HUES64 (cell line): ENCODE results near the gene SLC35B2.
A peak's percentile ranks its signal among the peaks of the same experiment; 100 is the strongest.

Source experiments
- H3K27ac ChIP-seq: 2 replicates; pipeline ENCODE4 v1.7.0; 2013; ENCODE audit warnings: low read depth, low read length, inconsistent platforms
- H3K27me3 ChIP-seq: 2 replicates; pipeline ENCODE4 v1.6.1; 2013; ENCODE audit warnings: mild to moderate bottlenecking, low read length; ENCODE audit not compliant: insufficient read depth
- H3K36me3 ChIP-seq: 2 replicates; pipeline ENCODE4 v1.6.1; 2013; ENCODE audit warnings: mild to moderate bottlenecking, low read length; ENCODE audit not compliant: insufficient read depth
- H3K4me1 ChIP-seq: 2 replicates; pipeline ENCODE4 v1.6.1; 2013; ENCODE audit warnings: mild to moderate bottlenecking, low read length, moderate library complexity; ENCODE audit not compliant: insufficient read depth
- H3K4me3 ChIP-seq: 2 replicates; pipeline ENCODE4 v1.5.1; 2013; ENCODE audit warnings: mild to moderate bottlenecking, low read length, moderate library complexity
- H3K9ac ChIP-seq: 2 replicates; pipeline ENCODE4 v1.6.1; 2013; ENCODE audit warnings: mild to moderate bottlenecking, low read depth, low read length
- H3K9me3 ChIP-seq: 2 replicates; pipeline ENCODE4 v1.6.1; 2013; ENCODE audit warnings: low read depth, low read length; ENCODE audit not compliant: insufficient read depth
- WGBS: fragments of 150-250, 120-280 bp; methylation state at CpG from one replicate; pipeline ENCODE4 v1.1.7; 2013; ENCODE audit warnings: missing lambda C conversion rate; 5-methylcytosine and 5-hydroxymethylcytosine counted together

The SLC35B2 gene

GRCh38 chr6:44272529-44272928 lies 15.2 kb upstream of the SLC35B2 start:
- no peak overlapping the region for H3K27ac ChIP-seq
- H3K9me3 ChIP-seq: no peaks in the 10 kb centered on the region
- H3K4me3 ChIP-seq: no peak overlapping the region
- H3K36me3 ChIP-seq: no peaks in the 10 kb centered on the region
- 90% methylated on average over 3 of the region's 3 CpGs for WGBS
- H3K9ac ChIP-seq: no peak overlapping the region
- peaks cover 64% of the 10 kb centered on the region for H3K27me3 ChIP-seq
- peaks cover 13% of the 10 kb centered on the region for H3K4me1 ChIP-seq

GRCh38 chr6:44271914-44272313 lies 14.6 kb upstream of the SLC35B2 start:
- peaks cover 13% of the 10 kb centered on the region for H3K4me1 ChIP-seq
- no peak overlapping the region for H3K4me3 ChIP-seq
- WGBS: 73% methylated on average over 3 of the region's 3 CpGs
- no peaks in the 10 kb centered on the region for H3K9me3 ChIP-seq
- H3K27ac ChIP-seq: no peak overlapping the region
- no peak overlapping the region for H3K9ac ChIP-seq
- no peaks in the 10 kb centered on the region for H3K36me3 ChIP-seq
- H3K27me3 ChIP-seq: peaks cover 58% of the 10 kb centered on the region

- H3K4me3 ChIP-seq: peak overlapping the region; percentile 33; the same call in 1 of the 2 replicates
- no peaks in the 10 kb centered on the region for H3K9me3 ChIP-seq
- peaks cover 52% of the 10 kb centered on the region for H3K27me3 ChIP-seq
- no peak overlapping the region for H3K27ac ChIP-seq
- WGBS: 84% methylated on average over 6 of the region's 6 CpGs
- no peak overlapping the region for H3K9ac ChIP-seq
- peaks cover 13% of the 10 kb centered on the region for H3K4me1 ChIP-seq
- H3K36me3 ChIP-seq: no peaks in the 10 kb centered on the region
These were observed 14.0 kb upstream of the SLC35B2 start for GRCh38 chr6:44271406-44271723.

GRCh38 chr6:44270526-44271405 lies 13.4 kb upstream of the SLC35B2 start:
- peaks cover 46% of the 10 kb centered on the region for H3K27me3 ChIP-seq
- no peak overlapping the region for H3K27ac ChIP-seq
- peaks cover 13% of the 10 kb centered on the region for H3K4me1 ChIP-seq
- H3K4me3 ChIP-seq: peak overlapping the region; percentile 36
- H3K36me3 ChIP-seq: no peaks in the 10 kb centered on the region
- no peaks in the 10 kb centered on the region for H3K9me3 ChIP-seq
- no peak overlapping the region for H3K9ac ChIP-seq
- 3% methylated on average over 77 of the region's 90 CpGs for WGBS

GRCh38 chr6:44269921-44270525 lies 12.7 kb upstream of the SLC35B2 start, which contains the start of gene TMEM151B:
TMEM151B (plus strand) TSS chr6:44270450; CDS start chr6:44270743, 293 bp downstream.
- Histone ChIP-seq H3K9me3 (no peaks in the 10 kb centered on the region), H3K27ac (no peak within 1 kb of the TSS), H3K4me1 (peaks cover 13% of the 10 kb centered on the region), H3K4me3 (peak within 1 kb of the TSS; percentile 49), H3K9ac (no peak within 1 kb of the TSS), H3K36me3 (no peaks in the 10 kb centered on the region), H3K27me3 (peaks cover 40% of the 10 kb centered on the region)
- 7% methylated on average over 19 of the region's 29 CpGs for WGBS

GRCh38 chr6:44269178-44269920 lies 12.0 kb upstream of the SLC35B2 start:
- Histone ChIP-seq H3K4me3 (no peak overlapping the region; the same call in 1 of the 2 replicates), H3K27ac (no peak overlapping the region), H3K27me3 (peaks cover 40% of the 10 kb centered on the region), H3K9me3 (no peaks in the 10 kb centered on the region), H3K4me1 (peaks cover 17% of the 10 kb centered on the region), H3K9ac (no peak overlapping the region), H3K36me3 (no peaks in the 10 kb centered on the region)
- no CpG with 5 or more reads among the region's 1 CpG for WGBS

GRCh38 chr6:44268095-44268628 lies 10.8 kb upstream of the SLC35B2 start:
- H3K27me3 ChIP-seq: peaks cover 36% of the 10 kb centered on the region

GRCh38 chr6:44267252-44267651 lies 9.9 kb upstream of the SLC35B2 start:
- 90% methylated on average over 10 of the region's 10 CpGs for WGBS
- Histone ChIP-seq H3K36me3 (no peaks in the 10 kb centered on the region), H3K4me3 (no peak overlapping the region)

More at GRCh38 chr6:44268095-44268628, 10.8 kb upstream of the SLC35B2 start:
- Histone ChIP-seq H3K36me3 (no peaks in the 10 kb centered on the region), H3K4me3 (no peak overlapping the region), H3K27ac (no peak overlapping the region), H3K4me1 (peaks cover 28% of the 10 kb centered on the region), H3K9me3 (no peaks in the 10 kb centered on the region), H3K9ac (no peak overlapping the region)
- WGBS: 7% methylated on average over 5 of the region's 5 CpGs

GRCh38 chr6:44266347-44266746 lies 9.0 kb upstream of the SLC35B2 start:
- Histone ChIP-seq H3K9ac (no peak overlapping the region), H3K9me3 (no peaks in the 10 kb centered on the region), H3K4me1 (peaks cover 35% of the 10 kb centered on the region), H3K27ac (no peak overlapping the region), H3K4me3 (no peak overlapping the region), H3K36me3 (peaks cover 2% of the 10 kb centered on the region), H3K27me3 (peaks cover 26% of the 10 kb centered on the region)
- 90% methylated on average over 3 of the region's 3 CpGs for whole genome bisulfite sequencing

More at GRCh38 chr6:44267252-44267651, 9.9 kb upstream of the SLC35B2 start:
- no peak overlapping the region for H3K9ac ChIP-seq
- peaks cover 28% of the 10 kb centered on the region for H3K27me3 ChIP-seq
- no peaks in the 10 kb centered on the region for H3K9me3 ChIP-seq
- H3K4me1 ChIP-seq: peaks cover 37% of the 10 kb centered on the region
- H3K27ac ChIP-seq: no peak overlapping the region

GRCh38 chr6:44265722-44266233 lies 8.4 kb upstream of the SLC35B2 start:
- 73% methylated on average over 16 of the region's 17 CpGs for WGBS
- Histone ChIP-seq H3K9me3 (no peaks in the 10 kb centered on the region), H3K9ac (no peak overlapping the region), H3K4me1 (peaks cover 33% of the 10 kb centered on the region), H3K27me3 (peaks cover 24% of the 10 kb centered on the region), H3K27ac (no peak overlapping the region), H3K36me3 (peaks cover 5% of the 10 kb centered on the region), H3K4me3 (no peak overlapping the region)
